Measurements from ENCODE around the gene NUDT17. TPM values are rescaled to one million over a fixed set of nuclear protein-coding genes. Genes with fewer than 3 reads are reported as not detected.

NUDT17 gene
- total RNA-seq, 1 donor from 2014 or later = 3.8 TPM

DNA sequence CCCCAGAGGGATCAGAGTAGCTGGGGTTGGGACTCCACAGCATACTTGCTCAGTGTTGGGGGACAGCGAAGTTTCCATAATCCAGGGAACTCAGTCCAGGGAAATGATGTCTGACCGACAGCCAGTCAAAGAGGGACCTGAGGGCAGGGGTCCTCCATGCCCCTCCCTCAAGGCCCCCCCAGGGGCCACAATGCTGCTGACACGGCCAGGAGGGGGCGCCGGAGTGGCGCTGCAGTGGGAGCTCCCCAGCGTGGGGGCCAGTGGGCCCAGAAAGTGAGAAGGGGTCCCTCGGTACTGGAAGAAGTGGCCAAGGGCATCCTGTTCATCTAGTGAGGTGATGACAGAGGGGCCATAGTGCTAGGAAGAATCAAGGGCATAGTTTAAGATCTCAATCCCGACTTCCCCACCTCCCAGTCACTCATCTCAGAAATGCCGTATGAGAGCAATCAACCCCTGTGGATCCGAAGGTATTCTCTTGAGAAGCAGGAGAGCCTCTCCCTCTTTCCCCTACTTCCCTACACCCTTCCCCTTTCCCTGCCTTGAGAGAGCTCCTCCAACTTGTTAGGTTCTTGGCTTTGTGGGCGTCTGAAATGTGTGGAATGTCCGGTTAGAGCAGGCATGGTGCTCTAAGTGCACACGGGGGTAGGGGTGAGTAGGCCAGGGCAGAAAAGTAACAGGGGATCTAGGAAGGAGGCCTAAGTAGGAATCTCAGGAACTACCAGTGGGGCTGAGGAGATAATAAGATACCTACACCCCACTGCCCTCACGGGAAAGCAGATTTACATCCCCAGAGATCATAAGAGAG, 4.1 kb downstream of the NUDT17 start:
- Mint-ChIP-seq H3K27me3 (ENCODE audit: unreplicated experiment) (peaks cover 3% of the 10 kb centered on the region), H3K4me1 (ENCODE audit: unreplicated experiment) (no peaks in the 10 kb centered on the region), H3K36me3 (ENCODE audit: low read depth, unreplicated experiment) (peaks cover 42% of the 10 kb centered on the region), H3K27ac (ENCODE audit: unreplicated experiment) (no peak overlapping the region), H3K9me3 (ENCODE audit: unreplicated experiment) (no peaks in the 10 kb centered on the region), H3K4me3 (ENCODE audit: unreplicated experiment) (peak overlapping the region; percentile 34)
- DNase-seq (ENCODE audit: low spot score) = peak; percentile 19
- TF ChIP-seq, protein P1, sequence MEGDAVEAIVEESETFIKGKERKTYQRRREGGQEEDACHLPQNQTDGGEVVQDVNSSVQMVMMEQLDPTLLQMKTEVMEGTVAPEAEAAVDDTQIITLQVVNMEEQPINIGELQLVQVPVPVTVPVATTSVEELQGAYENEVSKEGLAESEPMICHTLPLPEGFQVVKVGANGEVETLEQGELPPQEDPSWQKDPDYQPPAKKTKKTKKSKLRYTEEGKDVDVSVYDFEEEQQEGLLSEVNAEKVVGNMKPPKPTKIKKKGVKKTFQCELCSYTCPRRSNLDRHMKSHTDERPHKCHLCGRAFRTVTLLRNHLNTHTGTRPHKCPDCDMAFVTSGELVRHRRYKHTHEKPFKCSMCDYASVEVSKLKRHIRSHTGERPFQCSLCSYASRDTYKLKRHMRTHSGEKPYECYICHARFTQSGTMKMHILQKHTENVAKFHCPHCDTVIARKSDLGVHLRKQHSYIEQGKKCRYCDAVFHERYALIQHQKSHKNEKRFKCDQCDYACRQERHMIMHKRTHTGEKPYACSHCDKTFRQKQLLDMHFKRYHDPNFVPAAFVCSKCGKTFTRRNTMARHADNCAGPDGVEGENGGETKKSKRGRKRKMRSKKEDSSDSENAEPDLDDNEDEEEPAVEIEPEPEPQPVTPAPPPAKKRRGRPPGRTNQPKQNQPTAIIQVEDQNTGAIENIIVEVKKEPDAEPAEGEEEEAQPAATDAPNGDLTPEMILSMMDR (IDR thresholded peaks at IDR 0.05; ENCODE audit: unreplicated experiment) = peak; percentile 53

- H3K4me3 Mint-ChIP-seq (ENCODE audit: unreplicated experiment) = peak overlapping the region; percentile 32
- H3K4me1 Mint-ChIP-seq (ENCODE audit: unreplicated experiment) = peaks cover 5% of the 10 kb centered on the region
- H3K36me3 Mint-ChIP-seq (ENCODE audit: low read depth, unreplicated experiment) = peaks cover 42% of the 10 kb centered on the region
- no peaks in the 10 kb centered on the region for H3K9me3 Mint-ChIP-seq (ENCODE audit: unreplicated experiment)
- no peak for DNase-seq (ENCODE audit: low spot score)
- peaks cover 8% of the 10 kb centered on the region for H3K27me3 Mint-ChIP-seq (ENCODE audit: unreplicated experiment)
- TF ChIP-seq, protein P1 (IDR thresholded peaks at IDR 0.05; ENCODE audit: unreplicated experiment) = no peak
- no peak overlapping the region for H3K27ac Mint-ChIP-seq (ENCODE audit: unreplicated experiment)
Measured at GRCh38 chr1:145855426-145855948, 10.1 kb downstream of the NUDT17 start.

- peaks cover 8% of the 10 kb centered on the region for H3K27me3 Mint-ChIP-seq (ENCODE audit: unreplicated experiment)
- H3K4me3 Mint-ChIP-seq (ENCODE audit: unreplicated experiment) = peak overlapping the region; percentile 37
- peaks cover 35% of the 10 kb centered on the region for H3K36me3 Mint-ChIP-seq (ENCODE audit: low read depth, unreplicated experiment)
- H3K9me3 Mint-ChIP-seq (ENCODE audit: unreplicated experiment) = no peaks in the 10 kb centered on the region
- DNase-seq (ENCODE audit: low spot score) = no peak
- TF ChIP-seq, protein P1 (IDR thresholded peaks at IDR 0.05; ENCODE audit: unreplicated experiment) = no peak
- no peak overlapping the region for H3K27ac Mint-ChIP-seq (ENCODE audit: unreplicated experiment)
- peaks cover 5% of the 10 kb centered on the region for H3K4me1 Mint-ChIP-seq (ENCODE audit: unreplicated experiment)
Measured at GRCh38 chr1:145857170-145857569, 11.7 kb downstream of the NUDT17 start.

DNA sequence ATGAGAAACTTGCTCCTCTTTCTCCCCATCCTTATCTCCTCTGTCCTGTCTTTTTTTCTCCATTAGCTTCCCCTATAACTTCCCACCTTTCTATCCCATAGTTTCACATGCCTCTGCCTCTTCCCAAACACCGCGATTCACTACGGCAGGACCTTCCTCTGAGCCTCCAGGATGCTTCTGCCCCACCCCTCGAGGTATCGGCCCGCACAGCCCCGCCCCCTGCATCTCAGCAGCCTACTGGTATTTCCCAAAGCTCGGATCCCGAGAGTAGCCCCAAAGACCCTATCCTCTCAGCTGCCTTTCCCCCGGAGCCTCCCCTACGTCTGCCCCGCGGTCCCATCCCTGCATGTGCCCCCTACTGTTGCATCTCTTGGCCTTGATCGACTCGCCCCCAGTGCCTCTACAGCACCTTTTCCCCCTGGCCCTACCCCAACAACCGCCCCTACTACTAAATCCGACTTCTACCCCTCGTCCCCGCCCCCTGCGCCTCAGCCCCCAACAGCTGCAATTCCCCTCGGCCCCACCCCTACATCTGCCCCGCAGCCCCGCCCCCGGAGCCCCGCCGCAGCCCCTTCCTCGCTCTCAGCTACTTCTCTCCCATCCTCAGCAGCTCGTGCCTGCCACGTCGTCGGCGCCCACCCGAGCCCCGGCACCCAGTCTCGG, 12.9 kb downstream of the NUDT17 start:
- DNase-seq (ENCODE audit: low spot score) = peak; percentile 42
- H3K36me3 Mint-ChIP-seq (ENCODE audit: low read depth, unreplicated experiment) = peaks cover 27% of the 10 kb centered on the region
- no peaks in the 10 kb centered on the region for H3K9me3 Mint-ChIP-seq (ENCODE audit: unreplicated experiment)
- peak overlapping the region; percentile 95 for H3K4me3 Mint-ChIP-seq (ENCODE audit: unreplicated experiment)
- H3K27ac Mint-ChIP-seq (ENCODE audit: unreplicated experiment) = no peak overlapping the region
- peaks cover 5% of the 10 kb centered on the region for H3K4me1 Mint-ChIP-seq (ENCODE audit: unreplicated experiment)
- H3K27me3 Mint-ChIP-seq (ENCODE audit: unreplicated experiment) = peaks cover 8% of the 10 kb centered on the region
- TF ChIP-seq, protein P1 (IDR thresholded peaks at IDR 0.05; ENCODE audit: unreplicated experiment) = no peak
